Measurements from ENCODE around the gene EPAS1. TPM values are rescaled to one million over a fixed set of nuclear protein-coding genes. Genes with fewer than 3 reads are reported as not detected.

EPAS1 gene
- total RNA-seq, 6 experiments from 2014 or later, result 101 to 232 (median 170) TPM

DNA sequence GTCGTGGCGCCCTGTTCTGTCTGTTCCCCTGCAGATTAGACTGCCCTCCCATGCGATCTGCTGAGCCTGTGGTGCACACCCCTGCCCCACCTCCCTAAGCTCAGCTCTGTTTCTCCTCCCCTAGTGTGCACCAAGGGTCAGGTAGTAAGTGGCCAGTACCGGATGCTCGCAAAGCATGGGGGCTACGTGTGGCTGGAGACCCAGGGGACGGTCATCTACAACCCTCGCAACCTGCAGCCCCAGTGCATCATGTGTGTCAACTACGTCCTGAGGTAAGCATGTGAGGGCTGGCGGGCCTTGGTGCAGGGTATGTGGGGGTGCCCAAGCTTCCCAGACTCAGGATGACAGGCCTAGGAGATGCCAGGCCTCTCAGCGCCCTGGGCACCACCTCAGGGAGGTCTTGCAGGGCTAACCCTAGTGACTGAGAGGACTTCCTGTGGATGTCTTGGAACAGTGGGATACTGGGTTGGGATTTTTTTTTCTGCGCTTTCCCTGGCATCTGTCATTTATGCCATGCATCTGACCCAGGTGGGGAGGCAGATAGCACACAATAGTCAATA, 78.4 kb downstream of the EPAS1 start:
- WGBS (ENCODE audit: insufficient coverage, low coverage, low lambda C conversion rate, missing lambda C conversion rate), result 86% methylated on average over 7 of the region's 12 CpGs
- no peaks in the 10 kb centered on the region for H3K27me3 ChIP-seq
- DNase-seq, result no peak
- no peak for TF ChIP-seq POLR2A (IDR thresholded peaks at IDR 0.05)
- TF ChIP-seq, protein P1, sequence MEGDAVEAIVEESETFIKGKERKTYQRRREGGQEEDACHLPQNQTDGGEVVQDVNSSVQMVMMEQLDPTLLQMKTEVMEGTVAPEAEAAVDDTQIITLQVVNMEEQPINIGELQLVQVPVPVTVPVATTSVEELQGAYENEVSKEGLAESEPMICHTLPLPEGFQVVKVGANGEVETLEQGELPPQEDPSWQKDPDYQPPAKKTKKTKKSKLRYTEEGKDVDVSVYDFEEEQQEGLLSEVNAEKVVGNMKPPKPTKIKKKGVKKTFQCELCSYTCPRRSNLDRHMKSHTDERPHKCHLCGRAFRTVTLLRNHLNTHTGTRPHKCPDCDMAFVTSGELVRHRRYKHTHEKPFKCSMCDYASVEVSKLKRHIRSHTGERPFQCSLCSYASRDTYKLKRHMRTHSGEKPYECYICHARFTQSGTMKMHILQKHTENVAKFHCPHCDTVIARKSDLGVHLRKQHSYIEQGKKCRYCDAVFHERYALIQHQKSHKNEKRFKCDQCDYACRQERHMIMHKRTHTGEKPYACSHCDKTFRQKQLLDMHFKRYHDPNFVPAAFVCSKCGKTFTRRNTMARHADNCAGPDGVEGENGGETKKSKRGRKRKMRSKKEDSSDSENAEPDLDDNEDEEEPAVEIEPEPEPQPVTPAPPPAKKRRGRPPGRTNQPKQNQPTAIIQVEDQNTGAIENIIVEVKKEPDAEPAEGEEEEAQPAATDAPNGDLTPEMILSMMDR (IDR thresholded peaks at IDR 0.05), result no peak
- no peak overlapping the region for H3K27ac ChIP-seq
- H3K4me3 ChIP-seq, result no peak overlapping the region
- no peaks in the 10 kb centered on the region for H3K9me3 ChIP-seq
- intact Hi-C loops (cut with DNase I), result no loop called here
- no peak for ATAC-seq
- H3K4me1 ChIP-seq, result no peaks in the 10 kb centered on the region
- peaks cover 25 to 98% (median 66%) of the 10 kb centered on the region in 4 donors for H3K36me3 ChIP-seq

DNA sequence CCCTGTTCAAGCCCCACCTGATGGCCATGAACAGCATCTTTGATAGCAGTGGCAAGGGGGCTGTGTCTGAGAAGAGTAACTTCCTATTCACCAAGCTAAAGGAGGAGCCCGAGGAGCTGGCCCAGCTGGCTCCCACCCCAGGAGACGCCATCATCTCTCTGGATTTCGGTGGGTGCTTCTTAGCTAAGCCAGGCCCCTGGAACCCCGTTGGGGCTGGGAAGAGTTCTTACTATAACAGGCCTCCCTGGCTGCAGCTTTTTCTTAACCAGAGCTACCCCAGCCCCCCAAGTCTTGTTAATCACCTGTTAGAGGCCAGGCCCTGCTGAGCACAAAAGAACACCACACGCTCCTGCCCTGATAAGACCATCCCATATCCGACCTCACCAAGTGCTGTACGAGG, 79.4 kb downstream of the EPAS1 start:
- DNase-seq, result no peak
- ATAC-seq, result no peak
- WGBS (ENCODE audit: insufficient coverage, low coverage, low lambda C conversion rate, missing lambda C conversion rate), result 74% methylated on average over 3 of the region's 7 CpGs
- intact Hi-C loops (cut with DNase I), result no loop called here
- TF ChIP-seq POLR2A (IDR thresholded peaks at IDR 0.05), result no peak
- TF ChIP-seq, protein P1 (IDR thresholded peaks at IDR 0.05), result no peak
- Histone ChIP-seq H3K4me1 (no peaks in the 10 kb centered on the region), H3K27ac (no peak overlapping the region), H3K4me3 (no peak overlapping the region), H3K9me3 (no peaks in the 10 kb centered on the region), H3K27me3 (no peaks in the 10 kb centered on the region), H3K36me3 (peaks cover 33 to 97% (median 66%) of the 10 kb centered on the region in 4 donors)

DNA sequence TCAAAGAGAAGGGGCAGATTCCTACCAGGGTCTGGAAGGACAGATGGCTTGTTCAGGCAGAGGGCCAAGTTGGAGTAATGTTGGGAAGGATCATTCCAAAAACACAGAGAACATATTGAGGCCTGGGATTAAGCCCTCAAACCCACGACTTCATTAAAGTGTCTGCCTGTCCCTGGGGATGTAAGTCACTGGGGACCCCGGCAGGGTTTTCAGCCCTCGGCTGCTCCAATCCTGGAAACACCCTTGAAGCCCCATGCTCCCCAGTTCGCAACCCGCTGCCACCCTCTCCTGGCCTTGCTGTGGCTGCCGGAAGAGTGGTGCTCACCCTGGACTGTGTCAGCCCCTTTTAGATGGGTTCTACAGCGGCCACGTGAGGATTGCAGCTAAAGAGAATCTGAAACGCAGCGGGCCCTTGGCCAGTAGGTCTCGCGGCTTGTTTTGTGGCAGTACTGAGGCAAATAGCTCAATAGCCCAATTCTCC, 79.9 kb downstream of the EPAS1 start:
- WGBS (ENCODE audit: insufficient coverage, low coverage, low lambda C conversion rate, missing lambda C conversion rate), result 69% methylated on average over 2 of the region's 12 CpGs
- no peak for DNase-seq
- Histone ChIP-seq H3K4me1 (no peaks in the 10 kb centered on the region), H3K9me3 (no peaks in the 10 kb centered on the region), H3K36me3 (peaks cover 33 to 98% (median 66%) of the 10 kb centered on the region in 4 donors), H3K27ac (peak overlapping the region in 1 of 3 donors; percentile 6), H3K4me3 (no peak overlapping the region), H3K27me3 (no peaks in the 10 kb centered on the region)
- TF ChIP-seq, protein P1 (IDR thresholded peaks at IDR 0.05), result no peak
- no peak for TF ChIP-seq POLR2A (IDR thresholded peaks at IDR 0.05)
- intact Hi-C loops (cut with DNase I), result no loop called here
- ATAC-seq, result peak in 2 of 4 donors; percentile 5 to 16

DNA sequence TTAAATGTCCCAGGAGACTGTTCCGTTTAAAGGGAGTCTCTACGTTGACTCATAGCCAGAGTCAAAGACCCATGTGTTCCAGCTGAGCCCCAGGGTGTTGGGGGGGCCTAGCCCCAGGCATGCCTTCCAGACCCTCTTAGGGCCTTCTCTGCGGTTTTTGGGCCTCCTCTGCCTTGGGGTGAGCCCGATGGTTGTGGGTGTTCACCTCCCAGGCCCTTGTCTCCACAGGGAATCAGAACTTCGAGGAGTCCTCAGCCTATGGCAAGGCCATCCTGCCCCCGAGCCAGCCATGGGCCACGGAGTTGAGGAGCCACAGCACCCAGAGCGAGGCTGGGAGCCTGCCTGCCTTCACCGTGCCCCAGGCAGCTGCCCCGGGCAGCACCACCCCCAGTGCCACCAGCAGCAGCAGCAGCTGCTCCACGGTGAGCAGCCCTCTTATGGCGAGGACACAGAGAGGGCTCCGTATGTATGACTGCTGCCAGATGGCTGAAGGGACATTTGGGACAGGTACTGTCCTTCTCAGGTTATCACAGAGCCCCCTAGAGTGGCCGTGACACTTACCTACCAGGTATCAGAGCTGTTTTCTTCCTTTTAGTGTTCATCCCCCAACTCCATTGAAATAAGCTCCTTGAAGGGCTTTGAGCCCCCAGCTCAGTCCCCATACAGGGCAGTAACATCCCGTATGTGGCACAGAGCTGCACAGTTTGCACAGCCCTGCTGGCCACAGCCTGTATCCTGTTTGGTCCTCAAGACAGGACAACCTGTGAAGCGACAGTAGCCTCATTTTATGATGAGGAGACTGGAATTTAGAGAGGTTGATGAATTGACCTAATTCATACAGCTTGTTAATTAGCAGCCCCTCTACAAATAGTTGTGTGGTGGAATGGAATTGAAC, 80.7 kb downstream of the EPAS1 start:
- Histone ChIP-seq H3K27me3 (no peaks in the 10 kb centered on the region), H3K27ac (peak overlapping the region in 1 of 3 donors; percentile 6), H3K9me3 (no peaks in the 10 kb centered on the region), H3K4me1 (no peaks in the 10 kb centered on the region), H3K4me3 (no peak overlapping the region), H3K36me3 (peaks cover 33 to 98% (median 68%) of the 10 kb centered on the region in 4 donors)
- intact Hi-C loops (cut with DNase I), result no loop called here
- WGBS (ENCODE audit: insufficient coverage, low coverage, low lambda C conversion rate, missing lambda C conversion rate), result 92% methylated on average over 4 of the region's 16 CpGs
- ATAC-seq, result no peak
- no peak for DNase-seq
- TF ChIP-seq POLR2A (IDR thresholded peaks at IDR 0.05), result no peak
- TF ChIP-seq, protein P1 (IDR thresholded peaks at IDR 0.05), result no peak
